NCI-H1417 treated with DMSO at 0.1 percent for 48 hours (cell line): ENCODE measurements around the gene POLR1A.

Experiments used
- DNase-seq: peaks from one replicate; lab custom pipeline; 2025; lab: John Stamatoyannopoulos, UW

The POLR1A gene

DNA sequence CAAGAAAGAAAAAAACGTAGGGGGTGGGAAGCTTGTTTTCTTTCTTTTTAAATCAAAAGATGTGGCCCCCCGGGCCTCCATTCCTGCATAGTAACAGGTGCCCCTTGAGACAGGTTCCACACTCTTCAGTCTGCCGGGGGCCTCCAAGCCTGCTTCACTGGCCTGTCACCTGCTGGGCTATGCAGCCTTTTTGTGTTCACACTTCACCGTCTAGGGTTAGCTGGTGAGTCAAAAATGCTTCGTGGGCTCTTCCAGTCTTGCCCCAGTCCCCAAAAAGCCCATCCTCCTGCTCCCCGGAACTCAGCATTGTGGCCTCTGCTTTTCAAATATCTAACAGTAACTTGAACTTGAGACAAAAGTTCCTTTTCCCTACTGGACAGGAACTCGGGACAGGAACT, 67.9 kb downstream of the POLR1A start:
- no peak for DNase-seq

- DNase-seq, result no peak
These were observed 68.4 kb downstream of the POLR1A start for GRCh38 chr2:86037141-86037794.

GRCh38 chr2:86036669-86037138, 69.0 kb downstream of the POLR1A start:
- DNase-seq, result no peak

- peak; percentile 68 for DNase-seq
These were observed 69.6 kb downstream of the POLR1A start for GRCh38 chr2:86035883-86036668.

- DNase-seq, result no peak
These were observed 70.3 kb downstream of the POLR1A start for GRCh38 chr2:86035376-86035882.

GRCh38 chr2:86033751-86034692, 71.7 kb downstream of the POLR1A start:
- no peak for DNase-seq

DNA sequence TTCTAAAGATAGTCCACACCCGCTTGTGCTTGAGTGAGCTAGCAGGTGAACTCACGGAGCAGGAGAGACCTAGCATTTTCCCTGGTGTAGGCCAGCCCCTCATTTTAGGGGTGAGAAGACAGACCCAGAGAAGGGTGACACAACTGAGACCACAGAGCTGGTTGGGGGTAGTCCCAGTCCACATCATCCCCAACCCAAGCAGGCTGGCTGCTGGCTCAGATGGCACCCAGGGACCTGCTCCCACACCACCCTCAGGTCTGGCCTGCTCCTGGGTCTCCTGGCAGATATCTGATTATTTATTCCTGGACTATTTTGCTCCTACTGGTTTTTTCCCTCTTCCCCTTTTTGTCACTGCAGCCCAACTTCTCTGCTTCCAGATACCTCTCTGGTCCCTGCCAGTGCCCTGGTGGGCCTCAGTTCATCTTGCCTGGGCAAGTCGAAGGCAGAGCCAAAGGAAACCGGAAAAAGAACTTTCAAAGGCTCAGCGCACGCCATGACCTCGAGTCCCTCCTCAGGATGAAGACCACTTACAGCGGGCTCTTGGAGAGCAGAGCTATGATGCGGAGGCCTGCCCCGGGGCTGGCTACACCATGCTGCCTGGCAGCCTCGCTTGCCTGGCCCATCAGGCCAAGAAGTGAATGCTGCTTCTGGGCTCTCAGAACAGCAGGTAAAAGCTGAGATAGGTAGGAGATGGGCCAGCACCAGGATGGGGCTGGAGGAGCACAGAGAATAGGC, 72.7 kb downstream of the POLR1A start:
- no peak for DNase-seq

- no peak for DNase-seq
These were observed 74.1 kb downstream of the POLR1A start for GRCh38 chr2:86031606-86032005.

GRCh38 chr2:86031151-86031550, 74.5 kb downstream of the POLR1A start:
- DNase-seq, result no peak

- no peak for DNase-seq
These were observed 75.8 kb downstream of the POLR1A start for GRCh38 chr2:86029873-86030272.

GRCh38 chr2:86028766-86029381, 76.8 kb downstream of the POLR1A start:
- DNase-seq, result no peak

GRCh38 chr2:86027922-86028765, 77.5 kb downstream of the POLR1A start:
- no peak for DNase-seq

- DNase-seq, result no peak
These were observed 78.3 kb downstream of the POLR1A start for GRCh38 chr2:86027196-86027921.

DNA sequence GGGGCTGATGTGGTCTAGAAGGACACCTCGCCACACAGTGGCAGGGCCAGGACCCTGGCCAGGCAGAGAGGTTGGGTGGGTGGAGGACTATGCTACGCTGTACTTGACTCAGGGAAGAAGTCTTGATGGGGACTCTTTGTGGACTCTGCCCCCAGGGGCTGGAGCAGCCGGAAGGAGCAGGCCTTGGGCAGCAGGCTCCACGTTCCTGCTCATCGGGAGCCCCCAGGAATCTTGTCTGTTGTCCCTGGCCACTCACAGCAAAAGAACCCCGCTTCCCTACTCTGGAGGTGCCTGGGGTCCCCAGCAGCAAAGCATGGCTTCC, 79.0 kb downstream of the POLR1A start:
- DNase-seq, result no peak

DNA sequence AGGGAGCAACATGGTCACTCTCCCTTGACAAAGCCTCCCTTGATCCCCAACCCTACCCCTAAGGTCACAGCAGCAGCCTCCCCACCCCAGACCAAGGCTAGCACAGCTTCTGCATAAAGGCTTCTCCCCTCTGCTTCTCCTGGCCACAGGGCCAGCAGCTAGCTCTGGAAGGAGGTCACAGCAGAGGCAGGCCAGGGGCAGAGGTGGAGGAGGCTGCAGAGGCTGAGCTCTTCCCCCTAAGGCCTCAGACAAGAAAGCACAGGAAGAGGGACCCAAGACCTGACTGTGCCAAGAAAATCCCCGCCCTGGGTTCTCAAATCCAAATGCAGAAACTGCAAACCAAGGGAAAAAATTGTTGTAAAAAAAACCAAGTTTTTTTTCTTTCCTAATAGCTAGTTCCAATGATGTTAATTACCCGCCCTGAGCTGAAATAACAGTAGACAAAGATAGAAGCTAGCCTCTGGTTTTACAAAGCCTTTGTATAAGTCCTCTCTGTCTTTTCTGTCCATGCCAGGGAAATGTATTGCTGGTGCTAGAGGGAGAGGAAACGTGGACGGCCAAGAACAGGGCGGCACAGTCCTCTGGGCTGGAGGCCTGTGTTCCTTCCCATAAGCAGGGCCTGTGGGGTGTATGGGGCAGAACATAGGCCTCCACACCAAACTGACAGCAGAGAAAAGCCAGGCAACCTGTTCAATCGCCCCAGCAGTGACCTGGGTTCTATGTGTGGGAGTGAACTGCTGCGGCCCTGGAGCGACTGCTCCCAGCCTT, 79.5 kb downstream of the POLR1A start:
- DNase-seq, result no peak

- DNase-seq, result no peak
These were observed 80.4 kb downstream of the POLR1A start for GRCh38 chr2:86025229-86025820.

DNA sequence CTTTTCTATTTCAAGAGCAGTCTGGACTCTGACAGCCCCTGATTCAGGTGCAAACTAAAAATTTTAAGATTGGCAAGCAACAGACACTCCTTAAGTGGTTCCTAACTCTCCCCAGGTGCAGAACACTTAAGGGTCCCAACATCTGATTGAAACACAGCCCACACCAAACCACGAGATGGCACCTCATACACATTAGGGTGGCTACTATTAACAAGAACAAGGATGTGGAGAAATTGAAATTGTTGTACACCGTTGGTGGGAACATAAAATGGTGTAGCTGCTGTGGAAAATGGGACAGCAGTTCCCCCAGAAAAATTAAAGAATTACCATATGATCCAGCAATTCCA, 82.3 kb downstream of the POLR1A start:
- DNase-seq, result no peak

DNA sequence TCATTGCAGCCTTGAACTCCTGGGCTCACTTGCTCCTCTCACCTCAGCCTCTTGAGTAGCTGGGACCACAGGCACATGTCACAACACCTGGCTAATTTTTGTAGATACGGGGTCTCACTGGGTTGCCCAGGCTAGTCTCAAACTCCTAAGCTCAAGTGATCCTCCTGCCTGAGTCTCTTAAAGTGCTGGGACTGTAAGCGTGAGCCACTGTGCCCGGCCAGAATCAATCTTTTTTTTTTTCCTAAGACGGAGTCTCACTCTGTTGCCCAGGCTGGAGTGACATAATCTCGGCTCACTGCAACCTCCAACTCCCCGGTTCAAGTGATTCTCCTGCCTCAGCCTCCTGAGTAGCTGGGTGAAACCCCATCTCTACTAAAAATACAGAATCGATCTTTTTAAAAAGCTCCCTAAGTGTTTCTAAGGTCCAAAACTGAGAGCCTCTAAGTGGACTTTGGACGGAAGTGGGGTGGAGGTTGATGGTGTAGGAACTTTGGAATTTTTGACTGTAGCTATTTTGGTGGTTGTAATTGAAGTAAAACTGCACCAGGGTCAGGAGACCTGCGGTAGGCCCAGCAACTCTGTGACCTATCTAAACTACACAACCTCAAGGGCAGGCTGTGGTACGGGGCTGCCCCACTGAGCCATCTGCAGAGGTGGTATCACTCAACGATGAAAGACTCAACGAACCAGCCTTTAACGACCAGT, 82.9 kb downstream of the POLR1A start:
- no peak for DNase-seq
